Fibroblast of lung (primary cell): ENCODE measurements around the gene ADGRV1. TPM values are rescaled to one million over a fixed set of nuclear protein-coding genes. Genes with fewer than 3 reads are reported as not detected.

Source experiments
- DNase-seq, 2 donors: peaks; one replicate each; pipeline versions ENCODE4 v3.0.0 to v3.0.0-alpha.2; 2010; ENCODE audit warnings: low read depth in 2 of 2
- H2AFZ ChIP-seq: 2 replicates; pipeline ENCODE4 v1.5.1; 2012; ENCODE audit warnings: low read length, control low read depth, inconsistent platforms
- H3K27ac ChIP-seq: 2 replicates; pipeline ENCODE4 v1.5.1; 2011; ENCODE audit warnings: low read length, control low read depth; ENCODE audit not compliant: insufficient read depth
- H3K27me3 ChIP-seq: 2 replicates; pipeline ENCODE4 v1.5.1; 2011; ENCODE audit warnings: mild to moderate bottlenecking, low read length; ENCODE audit not compliant: control insufficient read depth, insufficient read depth
- H3K36me3 ChIP-seq: 2 replicates; pipeline ENCODE4 v1.5.1; 2011; ENCODE audit warnings: low read length; ENCODE audit not compliant: control insufficient read depth, insufficient read depth
- H3K4me1 ChIP-seq: 2 replicates; pipeline ENCODE4 v1.5.1; 2011; ENCODE audit warnings: low read length; ENCODE audit not compliant: control insufficient read depth, insufficient read depth; ENCODE audit errors: extremely low read depth
- H3K4me2 ChIP-seq: 2 replicates; pipeline ENCODE4 v1.5.1; 2011; ENCODE audit warnings: low read length, control low read depth; ENCODE audit not compliant: insufficient read depth; ENCODE audit errors: extremely low read depth
- H3K4me3 ChIP-seq, 4 experiments: fragments of 200-600 bp in 1 of 4; sonication (generic) in 1 of 4; replicated peaks in 1 of 4; 2 replicates each; pipeline ENCODE4 v1.5.1; 2011 to 2016; ENCODE audit warnings: low read length in 4 of 4, low read depth in 3 of 4, mild to moderate bottlenecking in 3 of 4, control low read depth in 2 of 4, inconsistent platforms in 1 of 4, mixed read lengths in 1 of 4; ENCODE audit not compliant: insufficient read depth in 1 of 4; ENCODE audit errors: control extremely low read depth in 1 of 4
- H3K79me2 ChIP-seq: 2 replicates; pipeline ENCODE4 v1.5.1; 2012; ENCODE audit warnings: mild to moderate bottlenecking, low read length, inconsistent platforms; ENCODE audit not compliant: control insufficient read depth, insufficient read depth
- H3K9ac ChIP-seq: 2 replicates; pipeline ENCODE4 v1.5.1; 2011; ENCODE audit warnings: mild to moderate bottlenecking, low read length, control low read depth; ENCODE audit not compliant: insufficient read depth
- H3K9me3 ChIP-seq: 2 replicates; pipeline ENCODE4 v1.5.1; 2012; ENCODE audit warnings: low read depth, low read length; ENCODE audit not compliant: control insufficient read depth, insufficient read depth
- H4K20me1 ChIP-seq: 2 replicates; pipeline ENCODE4 v1.5.1; 2011; ENCODE audit warnings: low read length; ENCODE audit not compliant: control insufficient read depth, insufficient read depth; ENCODE audit errors: extremely low read depth
- CTCF ChIP-seq, 2 donors: IDR thresholded peaks in 1 of 2; conservative IDR thresholded peaks in 1 of 2; 1 replicate in 1 of 2; 2 replicates in 1 of 2; pipeline ENCODE4 v1.5.1; 2011 to 2012; ENCODE audit warnings: low read length in 2 of 2, control low read depth in 1 of 2, inconsistent platforms in 1 of 2, low read depth in 1 of 2, mild to moderate bottlenecking in 1 of 2
- EZH2 ChIP-seq: IDR thresholded peaks from 2 replicates; pipeline ENCODE4 v1.5.1; 2012; ENCODE audit warnings: low read length, control low read depth, mild to moderate bottlenecking; ENCODE audit errors: missing control alignments
- polyA plus RNA-seq, 2 donors: library from polyadenylated mRNA; depleted of rRNA in 1 of 2; stranded (reverse) in 1 of 2; unstranded in 1 of 2; fragments of >200 nt; gene quantifications; 2 replicates each; pipeline ENCODE4 v1.2.1, GENCODE V29; 2011 to 2012; ENCODE audit warnings: missing spikeins in 1 of 2
- total RNA-seq: library from RNA; depleted of rRNA; stranded (reverse); fragments of >200 nt; gene quantifications from 2 replicates; pipeline ENCODE4 v1.2.1, GENCODE V29; 2014

Gene ADGRV1
- total and polyA plus RNA-seq, 2 donors (not counting 1 experiment from before 2014, with no cell fraction given): 0.15 to 0.17 TPM

DNA sequence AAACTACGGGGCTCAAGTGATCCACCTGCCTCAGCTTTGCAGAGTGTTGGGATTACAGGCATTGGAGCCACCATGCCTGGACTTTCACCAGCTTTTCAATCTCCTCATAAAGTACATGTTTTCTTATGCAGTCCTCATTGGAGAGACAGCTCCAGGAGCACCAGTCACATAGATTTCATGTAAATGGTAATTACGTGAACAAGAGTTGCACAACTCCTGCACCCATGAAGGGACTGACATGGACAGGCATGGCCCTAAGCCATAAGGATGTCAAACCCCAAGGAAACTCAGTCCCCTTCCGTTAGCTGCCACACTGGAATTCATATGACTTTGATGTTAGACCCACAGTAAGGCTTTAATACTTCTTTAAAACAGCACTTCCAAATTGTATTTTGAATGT is 7.6 kb upstream of the ADGRV1 start:
- no peak overlapping the region for H3K9ac ChIP-seq
- H4K20me1 ChIP-seq: no peaks in the 10 kb centered on the region
- no peak for DNase-seq
- H3K4me1 ChIP-seq: no peaks in the 10 kb centered on the region
- no peak overlapping the region for H3K4me3 ChIP-seq
- H3K36me3 ChIP-seq: no peaks in the 10 kb centered on the region
- H3K27me3 ChIP-seq: peaks cover 2% of the 10 kb centered on the region
- no peak overlapping the region for H3K27ac ChIP-seq
- H2AFZ ChIP-seq: no peak overlapping the region
- no peak for TF ChIP-seq CTCF (conservative IDR thresholded peaks at IDR 0.05 in 1 of 2, IDR thresholded peaks at IDR 0.05 in 1 of 2; ENCODE audit: low read depth in 1 of 2, low read length in 2 of 2)
- TF ChIP-seq EZH2: no peak
- H3K79me2 ChIP-seq: no peaks in the 10 kb centered on the region
- H3K4me2 ChIP-seq: no peak overlapping the region
- no peaks in the 10 kb centered on the region for H3K9me3 ChIP-seq

- Histone ChIP-seq H3K4me1 (no peaks in the 10 kb centered on the region), H3K27me3 (peaks cover 2% of the 10 kb centered on the region), H3K36me3 (no peaks in the 10 kb centered on the region), H3K4me3 (no peak overlapping the region), H3K27ac (no peak overlapping the region), H2AFZ (no peak overlapping the region), H3K9me3 (no peaks in the 10 kb centered on the region), H3K79me2 (no peaks in the 10 kb centered on the region), H4K20me1 (no peaks in the 10 kb centered on the region), H3K4me2 (no peak overlapping the region), H3K9ac (no peak overlapping the region)
- TF ChIP-seq EZH2 (no peak), CTCF (conservative IDR thresholded peaks at IDR 0.05 in 1 of 2, IDR thresholded peaks at IDR 0.05 in 1 of 2; ENCODE audit: low read depth in 1 of 2, low read length in 2 of 2) (no peak)
- DNase-seq: no peak
Measured at GRCh38 chr5:90551376-90551775, 7.2 kb upstream of the ADGRV1 start.

GRCh38 chr5:90553711-90554110 is 4.9 kb upstream of the ADGRV1 start:
- no peak overlapping the region for H3K4me3 ChIP-seq
- H3K79me2 ChIP-seq: no peaks in the 10 kb centered on the region
- no peaks in the 10 kb centered on the region for H3K9me3 ChIP-seq
- no peak overlapping the region for H2AFZ ChIP-seq
- no peak for TF ChIP-seq CTCF (conservative IDR thresholded peaks at IDR 0.05 in 1 of 2, IDR thresholded peaks at IDR 0.05 in 1 of 2; ENCODE audit: low read depth in 1 of 2, low read length in 2 of 2)
- no peak for TF ChIP-seq EZH2
- no peaks in the 10 kb centered on the region for H3K36me3 ChIP-seq
- no peak overlapping the region for H3K9ac ChIP-seq
- no peaks in the 10 kb centered on the region for H3K4me1 ChIP-seq
- DNase-seq: no peak
- no peak overlapping the region for H3K4me2 ChIP-seq
- H4K20me1 ChIP-seq: no peaks in the 10 kb centered on the region
- no peak overlapping the region for H3K27ac ChIP-seq
- peaks cover 16% of the 10 kb centered on the region for H3K27me3 ChIP-seq
